Pulmonary artery endothelial cell (primary cell): ENCODE measurements around the gene PDK1. TPM values are rescaled to one million over a fixed set of nuclear protein-coding genes. Genes with fewer than 3 reads are reported as not detected.
A peak's percentile ranks its signal among the peaks of the same experiment; 100 is the strongest.
"Not testable (repeated sequence)": the region's sequence is repeated elsewhere in the genome, so short reads cannot be mapped to it uniquely, and the experiment has no call there.

Experiments
- DNase-seq: peaks from one replicate; pipeline ENCODE4 v3.0.0-alpha.2; 2011; ENCODE audit warnings: low read depth, low spot score
- total RNA-seq: library from RNA; depleted of rRNA; stranded (reverse); fragments of >200 nt; gene quantifications from 2 replicates; pipeline ENCODE4 v1.2.3, GENCODE V29; 2014

Gene PDK1
- total RNA-seq: 6.1 and 20.4 TPM in 2 replicates

DNA sequence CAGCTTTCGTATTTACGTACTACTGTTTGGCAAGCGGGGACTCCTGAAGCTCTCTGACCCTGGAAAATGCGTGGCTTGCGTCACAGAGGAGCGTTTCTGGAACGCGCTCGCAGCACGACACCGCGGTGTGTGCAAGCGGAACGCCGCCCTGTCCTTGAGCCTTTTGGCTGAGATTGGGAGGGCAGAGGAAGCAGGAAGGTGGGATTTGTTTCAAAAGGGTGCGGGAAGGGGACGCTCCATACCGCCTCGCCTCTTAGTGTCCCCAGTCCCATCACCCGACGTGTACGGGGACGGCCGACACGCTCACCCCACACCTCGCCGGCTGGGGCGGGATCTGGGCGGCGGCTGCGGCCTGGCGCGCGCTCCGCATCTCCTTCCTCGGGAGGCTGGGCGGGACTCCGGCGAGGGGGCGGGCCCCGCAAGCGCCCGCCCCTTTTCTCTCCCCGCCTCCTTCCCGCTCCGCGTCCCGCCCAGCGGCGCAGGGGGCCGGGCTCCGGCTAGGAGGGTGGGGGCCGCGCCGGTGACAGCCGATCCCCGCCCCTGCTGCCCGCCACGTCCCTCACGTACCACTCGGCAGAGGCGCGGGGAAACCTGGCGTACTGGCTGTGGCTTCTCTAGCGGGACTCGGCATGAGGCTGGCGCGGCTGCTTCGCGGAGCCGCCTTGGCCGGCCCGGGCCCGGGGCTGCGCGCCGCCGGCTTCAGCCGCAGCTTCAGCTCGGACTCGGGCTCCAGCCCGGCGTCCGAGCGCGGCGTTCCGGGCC is at the start of gene PDK1:
Gene PDK1 (plus strand): TSS at position 569 of the 762 bp plus-strand sequence. CDS start 61 bp downstream, at position 630.
- peak; percentile 51 for DNase-seq

DNA sequence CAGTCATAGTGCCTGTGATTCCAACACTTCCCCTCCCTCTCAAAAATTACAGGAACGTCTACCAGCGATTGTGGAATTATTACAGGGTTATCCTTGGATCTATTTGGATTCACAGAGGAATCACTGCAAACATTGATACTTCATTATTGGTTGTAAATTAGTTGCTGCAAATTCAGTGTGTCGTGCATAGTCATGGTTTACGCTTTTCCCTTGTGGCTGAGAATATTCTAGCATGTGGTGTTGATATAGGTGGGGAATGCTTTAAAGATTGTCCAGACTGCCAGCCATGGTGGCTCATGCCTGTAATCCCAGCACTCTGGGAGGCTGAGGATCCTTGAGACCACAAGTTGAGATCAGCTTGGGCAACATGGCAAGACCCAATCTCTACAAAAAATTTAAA is 48.7 kb upstream of the PDK1 start:
- no peak for DNase-seq

DNA sequence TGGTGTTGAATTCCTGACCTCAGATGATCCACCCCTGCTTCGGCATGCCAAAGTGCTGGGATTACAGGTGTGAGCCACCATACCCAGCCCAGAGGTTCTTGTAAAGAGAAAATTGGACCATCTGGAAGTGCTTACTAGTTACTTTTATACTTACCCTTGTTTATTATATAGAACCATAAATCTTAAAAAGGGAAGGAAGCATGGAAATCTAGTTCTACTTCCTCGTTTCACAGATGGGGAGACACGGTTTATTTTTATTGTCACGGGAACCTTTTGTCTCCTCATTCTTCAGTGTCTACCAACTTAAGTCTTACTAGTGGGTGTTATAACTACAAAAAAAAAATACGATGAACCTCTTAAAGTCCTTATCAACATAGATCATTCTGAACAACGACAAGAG is 45.8 kb upstream of the PDK1 start:
- no peak for DNase-seq

DNA sequence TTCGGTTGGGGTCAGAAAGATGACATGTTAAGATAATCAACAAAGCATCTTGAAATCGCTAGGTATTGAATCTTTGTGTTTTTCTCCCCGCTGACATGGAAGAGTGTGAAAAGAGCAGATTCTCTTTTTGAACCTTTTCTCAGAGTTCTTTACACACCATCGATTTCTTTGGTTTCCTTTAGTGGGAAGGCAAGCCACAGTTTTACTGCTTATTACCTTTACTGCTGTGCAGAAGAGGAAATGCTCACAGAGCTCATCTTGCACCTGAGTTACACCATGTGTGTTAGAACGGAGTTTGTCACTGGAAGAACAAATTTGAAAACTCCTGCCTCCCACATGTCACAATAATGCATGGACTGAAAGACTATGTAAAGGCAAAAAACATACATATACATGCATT is 45.3 kb upstream of the PDK1 start:
- no peak for DNase-seq

DNA sequence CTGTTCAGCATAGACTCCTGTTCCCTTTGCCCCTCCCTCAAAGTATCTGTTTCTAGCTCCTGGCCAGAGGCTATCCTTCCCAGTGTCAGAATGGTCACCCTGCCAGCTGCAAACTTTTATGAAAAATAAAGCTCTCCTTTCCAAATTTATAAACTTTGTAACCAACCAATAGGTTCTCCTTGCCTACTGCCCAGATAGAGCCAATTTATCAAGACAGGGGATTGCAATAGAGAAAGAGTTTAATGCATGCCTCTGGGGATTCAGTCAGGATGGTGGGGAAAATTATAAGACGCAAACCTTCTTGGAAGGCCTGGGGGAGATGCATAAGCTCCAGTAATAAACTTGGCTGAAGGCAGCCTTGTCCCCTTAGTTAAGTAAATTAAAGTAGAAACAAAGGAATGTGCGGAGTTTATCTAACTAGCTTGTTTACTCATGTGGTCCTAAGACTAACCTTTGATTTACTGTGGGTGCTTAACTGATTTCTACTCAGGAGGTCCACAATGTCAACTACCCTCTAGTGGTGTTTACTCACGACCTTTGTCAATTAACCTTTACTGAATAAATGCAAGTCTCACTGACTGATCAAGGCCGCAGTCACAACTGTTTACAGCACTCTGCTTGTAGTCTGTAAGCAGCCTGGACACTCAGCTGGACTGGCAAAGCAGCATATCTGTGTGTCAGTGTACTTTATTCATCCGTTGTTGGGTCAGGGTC is 42.9 kb upstream of the PDK1 start:
- DNase-seq: no peak

DNA sequence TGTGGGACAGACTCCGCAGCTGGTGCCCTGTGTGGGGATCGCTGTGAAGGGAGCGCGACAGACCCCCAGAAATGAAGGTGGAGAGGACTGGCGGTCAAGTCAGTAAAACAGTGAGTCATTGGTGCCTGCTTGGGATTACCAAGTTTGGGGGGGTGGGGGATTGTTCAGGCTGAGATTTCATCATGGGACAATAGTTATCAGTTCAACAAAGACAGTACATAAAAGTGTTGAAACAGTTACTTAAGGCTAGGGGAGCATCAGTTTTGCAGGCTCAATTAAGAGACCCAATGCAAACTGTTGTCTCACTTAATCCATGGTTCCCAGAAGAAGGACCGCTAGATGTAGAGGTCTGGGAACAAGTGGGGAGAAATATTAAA is 42.4 kb upstream of the PDK1 start:
- no peak for DNase-seq

DNA sequence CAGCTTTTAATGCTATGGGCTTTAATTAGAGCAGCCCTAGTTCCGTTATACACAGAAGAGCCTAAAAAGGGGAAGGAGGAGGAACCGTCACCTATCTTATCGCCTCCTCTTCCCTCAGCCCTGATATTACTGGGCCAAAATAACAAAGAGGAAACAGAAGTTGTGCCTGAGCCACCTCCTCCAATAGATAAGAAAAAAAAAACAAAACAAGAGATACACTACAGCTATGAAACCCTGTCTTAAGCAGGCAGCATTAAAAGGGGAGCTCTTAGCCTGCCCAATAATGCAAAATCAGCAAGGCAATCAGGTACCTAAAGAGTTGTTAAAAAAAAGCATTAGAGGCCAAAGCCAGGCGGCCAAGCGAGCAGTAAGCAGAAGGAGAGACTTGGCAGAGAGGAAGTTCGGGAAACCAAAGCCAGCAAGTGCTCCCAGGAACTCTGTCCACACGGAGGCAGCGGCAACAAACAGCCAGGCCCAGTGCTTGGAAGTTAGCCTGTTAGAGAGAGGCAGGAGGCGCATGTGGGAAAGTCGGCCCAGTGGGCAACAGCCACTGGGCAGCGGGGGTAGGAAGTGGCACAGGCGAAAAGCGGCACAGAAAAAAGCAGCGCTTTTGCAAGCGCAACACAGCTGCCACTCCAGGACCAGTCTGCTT is 41.8 kb upstream of the PDK1 start:
- no peak for DNase-seq

DNA sequence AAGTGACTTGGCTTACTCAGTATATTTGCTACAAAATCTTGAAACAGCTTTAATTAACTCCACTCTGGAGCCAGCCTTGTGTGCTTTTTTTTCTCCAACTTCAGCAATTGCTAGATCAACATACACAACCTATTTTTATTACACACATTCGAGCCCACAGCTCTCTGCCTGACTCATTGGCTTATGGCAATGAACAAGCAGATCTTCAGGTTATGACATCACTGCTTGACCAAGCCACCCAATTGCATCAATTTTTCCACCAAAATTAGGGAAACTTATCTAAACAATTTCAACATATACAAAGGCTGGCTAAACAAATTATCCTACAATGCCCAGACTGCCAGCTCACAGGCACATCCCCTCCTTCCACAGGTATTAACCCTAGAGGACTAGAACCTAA is 39.6 kb upstream of the PDK1 start:
- DNase-seq: no peak

DNA sequence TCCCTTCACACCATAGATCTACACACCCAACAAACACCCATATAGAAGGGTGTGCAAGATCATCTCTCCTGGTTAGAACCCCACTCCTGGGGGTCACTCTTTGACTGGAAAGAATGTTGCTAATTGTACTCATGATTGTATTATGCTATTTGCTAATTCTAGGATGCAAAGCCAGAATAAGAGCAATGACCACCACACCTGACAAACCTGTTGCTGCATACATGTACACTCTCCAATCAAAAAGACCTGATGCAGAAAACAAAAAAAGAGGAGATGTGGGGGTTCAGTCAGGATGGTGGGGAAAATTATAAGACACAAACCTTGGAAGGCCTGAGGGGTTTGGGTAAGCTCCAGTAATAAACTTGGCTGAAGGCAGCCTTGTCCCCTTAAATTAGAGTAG is 36.9 kb upstream of the PDK1 start:
- DNase-seq: no peak

DNA sequence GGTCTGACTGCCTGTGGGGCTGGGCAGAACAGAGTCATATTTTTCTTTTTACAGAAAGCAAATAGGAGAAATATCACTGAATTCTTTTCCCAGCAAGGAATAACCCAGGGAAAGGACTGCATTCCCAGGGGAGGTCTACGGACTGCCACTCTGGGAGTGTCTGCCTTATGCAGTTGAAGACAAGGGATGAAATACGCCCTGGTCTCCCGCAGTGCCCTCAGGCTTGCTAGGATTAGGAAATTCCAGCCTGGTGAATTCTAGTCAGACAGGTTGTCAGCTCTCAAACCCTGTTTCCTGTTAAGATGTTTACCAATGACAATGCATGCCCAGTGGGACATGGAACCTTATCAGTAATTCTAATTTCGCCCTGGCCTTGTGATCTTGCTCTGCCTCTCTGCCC is 30.3 kb upstream of the PDK1 start:
- DNase-seq: no peak

DNA sequence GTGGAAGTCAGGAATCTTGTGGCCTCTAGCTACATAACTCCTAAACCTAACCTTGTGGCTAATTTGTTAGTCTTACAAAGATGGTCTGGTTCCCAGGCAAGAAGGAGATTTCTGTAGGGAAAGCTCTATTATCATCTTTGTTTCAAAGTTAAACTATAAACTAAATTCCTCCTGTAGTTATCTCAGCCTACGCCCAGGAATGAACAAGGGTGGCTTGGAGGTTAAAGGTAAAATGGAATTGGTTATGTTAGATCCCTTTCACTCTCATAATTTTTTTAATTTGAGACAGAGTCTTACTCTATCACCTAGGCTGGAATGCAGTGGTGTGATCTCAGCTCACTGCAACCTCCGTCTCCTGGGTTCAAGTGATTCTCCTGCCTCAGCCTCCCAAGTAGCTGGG is 24.6 kb upstream of the PDK1 start:
- no peak for DNase-seq

DNA sequence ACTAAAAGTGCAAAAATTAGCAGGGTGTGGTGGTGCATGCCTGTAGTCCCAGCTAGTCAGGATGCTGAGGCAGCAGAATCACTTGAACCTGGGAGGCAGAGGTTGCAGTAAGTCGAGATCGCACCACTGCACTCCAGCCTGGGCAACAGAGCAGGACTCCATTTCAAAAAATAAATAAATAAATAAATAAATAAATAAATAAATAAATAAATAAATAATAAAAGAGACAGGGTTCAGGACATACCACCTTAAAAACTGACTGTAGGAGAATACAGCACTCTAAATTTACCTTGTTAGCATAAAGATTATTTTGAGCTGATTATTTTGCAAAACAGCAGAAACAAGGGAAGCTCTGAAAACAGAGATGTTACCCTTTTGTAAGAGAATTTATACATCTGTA is 23.4 kb upstream of the PDK1 start:
- DNase-seq: not testable (repeated sequence)

DNA sequence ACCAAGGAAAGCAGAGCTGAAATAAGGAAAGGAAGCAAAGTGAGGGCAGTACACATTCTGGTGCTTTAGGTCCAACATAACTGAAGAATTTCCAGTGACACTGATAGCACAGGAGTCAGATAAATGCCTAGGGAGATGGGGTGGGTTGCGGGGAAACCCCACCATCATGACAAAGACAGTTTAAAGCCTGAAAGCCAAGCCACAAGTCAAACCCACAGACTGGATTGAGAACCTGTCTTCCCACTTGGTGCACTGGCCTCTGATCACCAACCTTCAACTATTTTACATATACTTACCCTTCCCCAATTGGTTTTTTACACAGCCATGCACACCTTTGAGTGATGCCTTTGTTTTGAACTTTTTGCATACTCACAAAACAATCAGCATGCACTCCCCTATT is 22.2 kb upstream of the PDK1 start:
- no peak for DNase-seq

DNA sequence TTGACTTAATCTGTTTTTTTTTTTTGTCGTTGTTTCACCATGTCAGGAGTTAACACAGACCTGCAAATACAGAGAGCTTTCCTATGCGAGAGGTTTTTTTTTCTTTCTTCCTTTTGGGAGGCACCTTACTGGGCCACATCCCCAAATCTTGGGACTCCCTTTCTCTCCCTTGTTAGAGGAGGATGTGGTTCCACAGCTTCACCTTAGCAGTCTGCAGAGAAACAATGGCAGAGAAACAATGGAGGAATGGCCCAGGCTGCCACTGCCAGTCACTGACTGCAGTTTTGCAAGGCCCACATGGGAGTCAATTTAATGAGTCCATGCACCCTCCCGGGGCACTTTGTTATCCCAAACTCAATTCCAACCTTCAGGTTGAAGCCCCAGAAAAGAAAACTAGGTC is 20.8 kb upstream of the PDK1 start:
- DNase-seq: no peak

DNA sequence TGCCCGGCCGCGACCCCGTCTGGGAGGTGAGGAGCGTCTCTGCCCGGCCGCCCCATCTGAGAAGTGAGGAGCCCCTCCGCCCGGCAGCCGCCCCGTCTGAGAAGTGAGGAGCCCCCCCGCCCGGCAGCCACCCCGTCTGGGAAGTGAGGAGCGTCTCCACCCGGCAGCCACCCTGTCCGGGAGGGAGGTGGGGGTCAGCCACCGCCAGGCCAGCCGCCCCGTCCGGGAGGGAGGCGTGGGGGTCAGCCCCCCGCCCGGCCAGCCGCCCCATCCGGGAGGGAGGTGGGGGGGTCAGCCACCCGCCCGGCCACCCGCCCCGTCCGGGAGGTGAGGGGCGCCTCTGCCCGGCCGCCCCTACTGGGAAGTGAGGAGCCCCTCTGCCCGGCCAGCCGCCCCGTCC is 18.0 kb upstream of the PDK1 start:
- not testable (repeated sequence) for DNase-seq

DNA sequence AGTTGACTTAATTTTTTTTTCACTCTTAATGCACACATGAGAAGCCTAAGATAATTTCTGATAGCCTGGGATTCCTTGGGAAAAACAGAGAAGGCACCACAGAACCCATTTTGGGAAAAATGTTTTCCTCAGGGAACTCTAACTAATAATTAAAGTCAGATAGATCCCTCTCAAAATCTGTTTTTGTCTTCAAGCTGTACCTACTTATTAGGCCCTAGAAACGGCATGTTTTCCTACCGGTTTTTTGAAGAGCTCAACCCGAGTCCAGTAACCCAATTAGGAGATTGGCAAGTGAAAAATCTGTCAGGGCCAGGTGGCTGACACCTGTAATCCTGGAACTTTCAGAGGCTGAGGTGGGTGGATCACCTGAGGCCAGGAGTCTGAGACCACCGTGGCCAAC is 16.1 kb upstream of the PDK1 start:
- DNase-seq: no peak

DNA sequence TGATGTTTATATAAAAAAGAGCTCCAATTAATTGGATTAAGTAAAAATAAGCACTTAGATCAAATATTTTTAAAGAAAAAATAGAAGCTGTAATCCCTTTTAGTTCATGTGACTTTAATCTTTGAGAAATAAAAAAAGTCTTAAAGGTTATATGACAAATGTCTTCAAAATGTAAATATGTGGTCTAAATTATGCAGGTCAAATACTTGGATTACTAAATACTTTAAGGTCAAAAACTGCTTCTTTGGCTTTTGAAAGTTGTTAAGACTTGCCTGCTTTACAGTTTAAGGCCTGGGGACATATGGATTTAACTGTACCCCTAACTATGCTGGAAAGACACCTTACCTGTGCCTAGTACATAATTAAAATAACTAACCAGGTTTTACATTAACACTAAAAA is 15.5 kb upstream of the PDK1 start:
- DNase-seq: no peak

DNA sequence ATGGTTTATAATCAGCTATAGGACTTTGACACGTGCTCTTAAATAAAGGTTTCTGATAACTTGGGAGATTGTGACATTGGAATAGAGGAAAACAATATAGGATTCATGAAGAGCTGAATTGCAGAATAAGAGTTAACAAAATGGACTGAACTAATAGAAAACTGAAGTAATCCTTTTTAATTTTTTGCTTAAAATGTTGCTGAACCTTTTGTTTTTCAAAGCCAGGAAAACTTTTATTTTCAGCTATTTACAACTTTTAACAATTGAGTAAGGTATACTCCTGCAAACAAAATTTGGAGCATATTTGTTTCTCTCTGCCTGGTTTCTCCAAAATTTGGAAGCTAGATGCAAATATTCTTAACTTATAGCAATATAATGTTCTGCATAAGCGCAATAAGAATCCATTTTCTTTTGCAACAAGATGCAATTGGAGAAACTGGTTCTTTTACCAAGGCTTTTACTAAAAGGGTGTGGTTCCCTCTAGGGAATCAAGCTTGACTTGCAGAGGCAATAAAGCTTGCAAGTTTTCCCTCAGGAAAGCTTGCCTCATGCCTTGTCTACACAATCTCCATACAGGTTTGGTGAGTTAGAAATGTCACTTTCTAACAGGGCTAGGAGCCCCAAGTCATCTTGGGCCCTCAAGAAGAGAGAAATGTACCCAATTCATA is 10.3 kb upstream of the PDK1 start:
- DNase-seq: no peak

DNA sequence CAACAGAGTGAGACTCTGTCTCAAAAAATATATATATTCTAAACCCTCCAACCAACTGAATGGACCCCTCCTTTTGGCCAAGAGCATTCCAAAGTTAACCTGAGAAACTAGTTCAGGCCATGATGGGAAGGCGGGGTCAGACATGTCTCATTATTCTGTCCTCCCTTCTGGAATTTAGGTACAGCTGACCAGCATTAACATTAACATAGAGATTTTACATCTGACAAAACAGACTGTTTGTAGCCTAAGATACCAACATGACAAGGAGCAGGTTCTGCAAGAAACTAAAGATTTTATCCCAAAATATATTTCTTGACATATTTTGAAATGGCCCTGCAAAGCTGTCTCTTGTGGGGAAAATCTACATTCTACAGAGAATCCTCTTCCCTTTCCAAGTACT is 6.8 kb upstream of the PDK1 start:
- DNase-seq: no peak

DNA sequence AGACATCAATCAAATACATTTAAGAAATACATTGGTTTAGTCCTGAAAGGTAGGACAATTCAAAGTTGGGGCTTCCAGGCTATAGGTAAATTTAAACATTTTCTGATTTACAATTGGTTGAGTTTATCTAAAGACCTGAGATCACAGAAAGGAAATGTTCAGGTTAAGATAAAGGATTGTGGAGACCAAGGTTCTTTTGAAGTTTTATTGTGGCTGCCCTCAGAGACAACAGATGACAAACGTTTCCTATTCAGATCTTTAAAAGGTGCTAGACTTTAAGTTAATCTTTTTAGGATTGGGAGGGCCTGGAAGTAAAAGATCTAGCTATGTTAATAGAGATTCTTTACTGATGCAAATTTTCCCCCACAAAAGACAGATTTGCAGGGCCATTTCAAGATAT is 6.1 kb upstream of the PDK1 start:
- DNase-seq: not testable (repeated sequence)

DNA sequence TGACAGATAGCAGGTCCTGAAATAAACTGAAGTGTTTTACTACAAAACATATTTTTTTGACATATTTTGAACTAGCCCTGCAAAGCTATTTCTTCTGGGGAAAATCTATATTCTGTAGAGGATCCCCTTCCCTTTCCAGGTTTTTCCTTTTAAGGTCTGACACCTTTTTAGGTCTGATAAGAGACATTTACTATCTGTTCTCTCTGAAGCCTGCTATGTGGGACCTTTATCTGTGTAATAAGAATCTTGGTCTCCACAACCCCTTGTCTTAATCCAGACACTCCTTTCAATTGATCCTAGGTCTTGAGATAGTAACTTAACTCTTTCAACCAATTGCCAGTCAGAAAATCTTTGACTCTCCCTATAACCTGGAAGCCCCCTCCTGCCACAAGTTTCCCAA is 5.5 kb upstream of the PDK1 start:
- no peak for DNase-seq

DNA sequence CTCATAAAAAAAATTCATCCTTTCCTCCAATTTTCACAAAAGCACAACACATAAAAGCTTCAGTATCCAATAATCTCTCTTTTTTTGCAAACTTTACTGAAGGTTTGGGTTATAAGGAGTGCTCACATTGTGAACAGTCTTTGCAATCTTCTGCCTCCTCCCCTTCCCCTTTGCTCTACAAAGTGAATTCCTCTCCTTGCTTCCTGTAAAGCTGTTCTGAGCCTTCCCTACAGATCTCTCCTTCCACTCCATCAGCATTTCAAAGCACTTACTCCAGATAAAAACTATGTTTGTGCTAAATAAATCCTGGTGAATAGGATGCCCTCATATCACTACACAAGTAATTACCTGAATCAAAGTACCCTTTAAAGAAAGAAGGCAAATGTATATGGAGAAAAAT is 4.6 kb upstream of the PDK1 start:
- DNase-seq: no peak
